ENCODE data around the gene NQO2. TPM values are rescaled to one million over a fixed set of nuclear protein-coding genes. Genes with fewer than 3 reads are reported as not detected.

The NQO2 gene
- total RNA-seq, 1 experiment from 2014 or later: 105 TPM

GRCh38 chr6:3016473-3017280 lies 17.0 kb downstream of the NQO2 start:
- Histone ChIP-seq H3T11ph (ENCODE audit: low read length) (no peak overlapping the region), H3K9me3 (ENCODE audit: control insufficient read depth, low read depth, low read length) (peaks cover 11% of the 10 kb centered on the region), H2AK5ac (ENCODE audit: insufficient read length, low read length) (no peak overlapping the region), H2BK120ac (ENCODE audit: low read depth, low read length, poor library complexity, severe bottlenecking) (no peak overlapping the region), H3K18ac (ENCODE audit: insufficient read length, low read depth, low read length) (no peak overlapping the region), H4K20me1 (ENCODE audit: control insufficient read depth, insufficient read depth, insufficient read length) (no peaks in the 10 kb centered on the region), H2BK5ac (ENCODE audit: insufficient read length, low read length) (no peak overlapping the region), H2BK15ac (ENCODE audit: low read depth, low read length) (no peak overlapping the region), H4K5ac (ENCODE audit: insufficient read length, low read depth, low read length) (no peak overlapping the region), H3K27ac (ENCODE audit: insufficient read length, low read depth, low read length) (no peak overlapping the region), H3K4me1 (ENCODE audit: insufficient read depth, low read length) (no peaks in the 10 kb centered on the region), H3K79me2 (ENCODE audit: insufficient read depth, low read length) (no peaks in the 10 kb centered on the region), H3K56ac (ENCODE audit: insufficient read length, low read depth, low read length) (no peak overlapping the region), H3K9ac (ENCODE audit: extremely low read depth, insufficient read length, low read length) (no peak overlapping the region), H3K4me2 (ENCODE audit: insufficient read depth, insufficient read length, low read length) (no peak overlapping the region), H4K91ac (ENCODE audit: insufficient read length, low read depth, low read length) (no peak overlapping the region), H2BK20ac (ENCODE audit: low read depth, low read length, poor library complexity, severe bottlenecking) (no peak overlapping the region), H3K23me2 (ENCODE audit: insufficient read length, low read depth, low read length, poor library complexity, severe bottlenecking) (no peaks in the 10 kb centered on the region), H3K79me1 (ENCODE audit: insufficient read depth, low read depth, low read length, poor library complexity, severe bottlenecking) (no peaks in the 10 kb centered on the region), H2AFZ (ENCODE audit: low read length) (no peak overlapping the region), H2BK12ac (ENCODE audit: insufficient read length, low read depth, low read length) (no peak overlapping the region), H3K23ac (ENCODE audit: insufficient read length, low read depth, low read length) (no peak overlapping the region), H3K27me3 (ENCODE audit: insufficient read depth, low read length) (no peaks in the 10 kb centered on the region), H3K4ac (ENCODE audit: low read depth, low read length) (no peak overlapping the region), H3K14ac (ENCODE audit: insufficient read depth, low read length) (no peak overlapping the region), H4K8ac (replicated peaks; ENCODE audit: insufficient read length, low read depth, low read length) (no peak overlapping the region)
- Mint-ChIP-seq H3K4me3 (no peak overlapping the region), H3K9me3 (peaks cover 12 to 16% of the 10 kb centered on the region in 2 experiments), H3K27ac (peak overlapping the region in 1 of 3 experiments; percentile 44; a peak in 1 of 7 replicates), H3K36me3 (ENCODE audit: insufficient read depth in 1 of 3, low read depth in 3 of 3) (peaks cover 64 to 95% (median 80%) of the 10 kb centered on the region in 3 experiments), H3K4me1 (peaks cover 3 to 5% of the 10 kb centered on the region in 2 experiments; a peak in 1 of 4 replicates), H3K27me3 (ENCODE audit: low read depth) (no peaks in the 10 kb centered on the region)
- TF ChIP-seq CTCF (conservative IDR thresholded peaks at IDR 0.05): no peak
- WGBS (ENCODE audit: extremely low coverage, insufficient read length, low lambda C conversion rate): no CpG with 5 or more reads among the region's 17 CpGs
- no peak for DNase-seq

Data from H9 (cell line).